H1 (cell line): ENCODE measurements around the gene KCNV2. TPM values are rescaled to one million over a fixed set of nuclear protein-coding genes. Genes with fewer than 3 reads are reported as not detected.

ENCODE experiments used
- CTCF ChIA-PET: fragments of 300-600 bp; sonication (Branson Sonifier 250); formaldehyde crosslinking; loops from one replicate; lab custom pipeline; 2021; ENCODE audit not compliant: partially characterized antibody; lab: Charles Lee
- POLR2A ChIA-PET: fragments of 300-600 bp; sonication (Branson Sonifier 250); formaldehyde crosslinking; loops from one replicate; lab custom pipeline; 2021; ENCODE audit warnings: inconsistent platforms; ENCODE audit not compliant: partially characterized antibody; lab: Charles Lee
- DNase-seq, 2 experiments: peaks; one replicate each; pipeline versions ENCODE4 v3.0.0 to v3.0.0-alpha.2; 2010 to 2022; ENCODE audit warnings: low spot score in 2 of 2, low read depth in 1 of 2, mixed read lengths in 1 of 2
- FAIRE-seq: peaks from 2 replicates; lab custom pipeline; 2011; peaks lifted over from hg19 to GRCh38; lab: Jason Lieb, UNC
- H2AFZ ChIP-seq: 2 replicates; pipeline ENCODE4 v1.8.1; 2012; ENCODE audit warnings: low read length, inconsistent platforms
- H2AK5ac ChIP-seq: 2 replicates; pipeline ENCODE4 v1.6.1; 2013; ENCODE audit warnings: low read depth, low read length
- H2BK120ac ChIP-seq: replicated peaks from 2 replicates; pipeline ENCODE3; 2013; ENCODE audit warnings: low read depth, low read length, inconsistent platforms
- H2BK12ac ChIP-seq: 2 replicates; pipeline ENCODE4 v1.6.1; 2013; ENCODE audit warnings: low read depth, low read length
- H2BK15ac ChIP-seq: 2 replicates; pipeline ENCODE4 v1.6.1; 2013; ENCODE audit warnings: low read length
- H2BK20ac ChIP-seq: 2 replicates; pipeline ENCODE4 v1.6.1; 2013; ENCODE audit warnings: low read length
- H2BK5ac ChIP-seq: 2 replicates; pipeline ENCODE4 v1.6.1; 2013; ENCODE audit warnings: low read depth, low read length
- H3K14ac ChIP-seq: 2 replicates; pipeline ENCODE4 v1.6.1; 2013; ENCODE audit warnings: inconsistent platforms; ENCODE audit not compliant: insufficient read length
- H3K18ac ChIP-seq: 2 replicates; pipeline ENCODE4 v1.6.1; 2013; ENCODE audit warnings: low read length; ENCODE audit errors: extremely low read depth
- H3K23ac ChIP-seq: 2 replicates; pipeline ENCODE4 v1.6.1; 2013; ENCODE audit warnings: inconsistent platforms; ENCODE audit not compliant: insufficient read length
- H3K23me2 ChIP-seq: 2 replicates; pipeline ENCODE4 v1.6.1; 2013; ENCODE audit warnings: low read depth, low read length
- H3K27ac ChIP-seq: 2 replicates; pipeline ENCODE4 v1.6.1; 2011; ENCODE audit warnings: low read depth, low read length, inconsistent platforms
- H3K27me3 ChIP-seq, 4 experiments: replicated peaks in 1 of 4; 1 replicate in 1 of 4; 2 replicates in 3 of 4; pipeline versions ENCODE4 v1.6.1 to v1.8.1; 2011 to 2013; ENCODE audit warnings: low read length in 3 of 4, mild to moderate bottlenecking in 3 of 4, inconsistent platforms in 2 of 4, mixed read lengths in 2 of 4, moderate library complexity in 1 of 4; ENCODE audit not compliant: control insufficient read depth in 3 of 4, insufficient read depth in 3 of 4; ENCODE audit errors: extremely low read depth in 1 of 4
- H3K36me3 ChIP-seq, 4 experiments: 2 replicates each; pipeline versions ENCODE4 v1.6.1 to v1.8.1; 2011 to 2013; ENCODE audit warnings: mild to moderate bottlenecking in 4 of 4, low read length in 3 of 4, moderate library complexity in 2 of 4, control low read depth in 1 of 4, inconsistent platforms in 1 of 4; ENCODE audit not compliant: insufficient read depth in 4 of 4, control insufficient read depth in 2 of 4
- H3K4ac ChIP-seq: replicated peaks from 2 replicates; pipeline ENCODE3; 2013; ENCODE audit warnings: low read length, low read depth, mixed read lengths, inconsistent platforms; ENCODE audit not compliant: insufficient read length
- H3K4me1 ChIP-seq, 4 experiments: replicated peaks in 1 of 4; 1 replicate in 1 of 4; 2 replicates in 3 of 4; pipeline versions ENCODE4 v1.6.1 to v1.8.1; 2011 to 2013; ENCODE audit warnings: low read length in 3 of 4, inconsistent platforms in 2 of 4, mixed read lengths in 1 of 4; ENCODE audit not compliant: insufficient read depth in 4 of 4, control insufficient read depth in 3 of 4
- H3K4me2 ChIP-seq, 2 experiments: 2 replicates each; pipeline versions ENCODE4 v1.6.1 to v1.8.1; 2011 to 2013; ENCODE audit warnings: low read depth in 2 of 2, low read length in 2 of 2, control low read depth in 1 of 2, inconsistent platforms in 1 of 2, mild to moderate bottlenecking in 1 of 2; ENCODE audit not compliant: insufficient read depth in 1 of 2
- H3K4me3 ChIP-seq, 4 experiments: fragments of 200-600, 300-600 bp in 1 of 4; sonication (generic), shearing (Covaris generic), sonication (Bioruptor Twin) in 1 of 4; 2 replicates each; pipeline versions ENCODE4 v1.5.1 to v1.8.1; 2011 to 2016; ENCODE audit warnings: low read length in 4 of 4, low read depth in 3 of 4, control low read depth in 2 of 4, inconsistent platforms in 2 of 4, mild to moderate bottlenecking in 2 of 4, mixed read lengths in 1 of 4, moderate library complexity in 1 of 4; ENCODE audit not compliant: insufficient read depth in 2 of 4; ENCODE audit errors: extremely low read depth in 1 of 4
- H3K56ac ChIP-seq: replicated peaks from 2 replicates; pipeline ENCODE3; 2013; ENCODE audit warnings: low read depth, mild to moderate bottlenecking, mixed read lengths, low read length, inconsistent platforms; ENCODE audit not compliant: insufficient read length
- H3K79me1 ChIP-seq: 2 replicates; pipeline ENCODE4 v1.6.1; 2013; ENCODE audit warnings: low read depth, low read length, control low read depth
- H3K79me2 ChIP-seq, 2 experiments: 2 replicates each; pipeline versions ENCODE4 v1.6.1 to v1.8.1; 2012 to 2013; ENCODE audit warnings: low read length in 2 of 2, mild to moderate bottlenecking in 2 of 2, inconsistent platforms in 1 of 2; ENCODE audit not compliant: insufficient read depth in 2 of 2, control insufficient read depth in 1 of 2
- H3K9ac ChIP-seq, 4 experiments: replicated peaks in 1 of 4; 1 replicate in 1 of 4; 2 replicates in 3 of 4; pipeline versions ENCODE4 v1.6.1 to v1.8.1; 2011 to 2013; ENCODE audit warnings: low read depth in 3 of 4, low read length in 3 of 4, control low read depth in 2 of 4, mild to moderate bottlenecking in 2 of 4, moderate library complexity in 2 of 4, inconsistent platforms in 1 of 4; ENCODE audit errors: extremely low read depth in 1 of 4
- H3K9me3 ChIP-seq, 2 experiments: 2 replicates each; pipeline versions ENCODE4 v1.6.1 to v1.8.1; 2012 to 2013; ENCODE audit warnings: mild to moderate bottlenecking in 2 of 2, moderate library complexity in 2 of 2, control low read depth in 1 of 2, inconsistent platforms in 1 of 2, low read depth in 1 of 2, low read length in 1 of 2, mixed read lengths in 1 of 2; ENCODE audit not compliant: insufficient read depth in 2 of 2
- H4K20me1 ChIP-seq, 2 experiments: replicated peaks in 1 of 2; 2 replicates each; pipeline versions ENCODE3 to v1.8.1; 2011 to 2013; ENCODE audit warnings: inconsistent platforms in 2 of 2, low read length in 2 of 2, mild to moderate bottlenecking in 1 of 2; ENCODE audit not compliant: insufficient read depth in 2 of 2, control insufficient read depth in 1 of 2
- H4K5ac ChIP-seq: 2 replicates; pipeline ENCODE4 v1.6.1; 2013; ENCODE audit warnings: low read length, low read depth, mixed read lengths, inconsistent platforms; ENCODE audit not compliant: insufficient read length
- H4K8ac ChIP-seq: 2 replicates; pipeline ENCODE4 v1.8.0; 2013; ENCODE audit warnings: mild to moderate bottlenecking, moderate library complexity, low read length, inconsistent platforms; ENCODE audit not compliant: insufficient read depth; ENCODE audit errors: extremely low read depth
- H4K91ac ChIP-seq: replicated peaks from 2 replicates; pipeline ENCODE3; 2013; ENCODE audit warnings: low read length, mixed read lengths, inconsistent platforms; ENCODE audit not compliant: insufficient read length
- CHD1 ChIP-seq: IDR thresholded peaks from 2 replicates; pipeline ENCODE4 v1.6.1; 2012; ENCODE audit warnings: low read depth, low read length, improper control_type of control experiment
- GTF2F1 ChIP-seq: IDR thresholded peaks from 2 replicates; pipeline ENCODE4 v1.6.1; 2012; ENCODE audit warnings: low read depth, low read length, improper control_type of control experiment, borderline replicate concordance
- KDM4A ChIP-seq: IDR thresholded peaks from one replicate; pipeline ENCODE4 v1.7.1; 2012; ENCODE audit warnings: low read depth, mild to moderate bottlenecking, moderate library complexity, low read length, inconsistent platforms; ENCODE audit not compliant: severe bottlenecking
- SIN3A ChIP-seq, 2 experiments: IDR thresholded peaks in 1 of 2; conservative IDR thresholded peaks in 1 of 2; 2 replicates each; pipeline ENCODE4 v1.6.1; 2011 to 2012; ENCODE audit warnings: low read length in 2 of 2, improper control_type of control experiment in 1 of 2, low read depth in 1 of 2, mild to moderate bottlenecking in 1 of 2
- SIRT6 ChIP-seq: IDR thresholded peaks from one replicate; pipeline ENCODE4 v1.7.1; 2012; ENCODE audit warnings: low read length, inconsistent platforms
- SP4 ChIP-seq: IDR thresholded peaks from 2 replicates; pipeline ENCODE4 v1.6.1; 2012; ENCODE audit warnings: low read length, inconsistent platforms
- SRF ChIP-seq: IDR thresholded peaks from 2 replicates; pipeline ENCODE4 v1.6.1; 2011; ENCODE audit warnings: mild to moderate bottlenecking, low read depth, low read length, moderate library complexity
- TBP ChIP-seq: IDR thresholded peaks from 2 replicates; pipeline ENCODE4 v1.6.1; 2011; ENCODE audit warnings: low read depth, low read length, improper control_type of control experiment
- WGBS, 2 experiments: shearing (Covaris generic) in 1 of 2; methylation state at CpG; one replicate each; pipeline versions ENCODE4 v1.1.6 to v1.1.7; 2013 to 2015; ENCODE audit warnings: low lambda C conversion rate in 2 of 2, mixed read lengths in 2 of 2, inconsistent platforms in 1 of 2, low coverage in 1 of 2, missing lambda C conversion rate in 1 of 2; ENCODE audit not compliant: insufficient replicate concordance in 2 of 2, insufficient coverage in 1 of 2, insufficient read length in 1 of 2; ENCODE audit errors: extremely low coverage in 1 of 2, missing lambda C conversion rate in 1 of 2; 5-methylcytosine and 5-hydroxymethylcytosine counted together
- polyA plus RNA-seq, 7 experiments: library from polyadenylated mRNA; depleted of rRNA in 3 of 7; stranded (reverse) in 5 of 7; unstranded in 2 of 7; fragments of >200 nt in 5 of 7; fragments of 200-250 nt in 2 of 7; gene quantifications; 1 replicate in 5 of 7; 2 replicates in 1 of 7; 4 replicates in 1 of 7; pipeline versions ENCODE4 v1.2.1 to v1.2.3, GENCODE V29; 2011 to 2013; ENCODE audit warnings: missing spikeins in 2 of 7, mixed read lengths in 2 of 7
- total RNA-seq: library from RNA; stranded (reverse); fragmentation: NEBNext Ultra II Directional; extraction: Animal tissue kit (Norgen Biotek cat#: 25700); gene quantifications from 2 replicates; pipeline ENCODE4 v1.2.1, GENCODE V29; 2021

KCNV2 gene
- total and polyA plus RNA-seq, 2 of the 8 experiments (the other 6 are each of a cell fraction or from before 2014, with no cell fraction given) = not detected

DNA sequence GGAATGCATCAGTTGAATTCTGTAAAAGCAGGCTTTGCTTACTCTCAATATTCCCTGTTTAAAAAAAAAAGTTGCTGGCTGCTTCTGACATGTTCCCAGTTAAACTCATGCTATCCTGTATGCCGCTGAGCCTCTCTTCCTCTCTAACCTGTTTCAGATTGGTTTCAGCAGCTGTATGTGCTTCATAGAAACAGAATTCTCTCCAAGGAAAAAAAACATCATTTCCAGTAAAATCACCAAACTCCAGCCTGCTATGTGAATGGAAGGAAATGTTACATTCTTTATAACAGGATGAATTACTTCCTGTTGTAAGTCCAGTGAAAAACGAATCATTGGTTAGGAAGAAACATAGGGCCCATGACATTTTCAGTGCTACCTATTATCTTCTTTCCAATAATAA lies 25.7 kb upstream of the KCNV2 start:
- no peak overlapping the region for H3K27ac ChIP-seq
- no peak overlapping the region for H2BK15ac ChIP-seq
- FAIRE-seq = no peak
- no peaks in the 10 kb centered on the region for H3K79me1 ChIP-seq
- no peak overlapping the region for H3K56ac ChIP-seq
- H4K8ac ChIP-seq = no peak overlapping the region
- no peaks in the 10 kb centered on the region for H3K36me3 ChIP-seq
- H2BK20ac ChIP-seq = no peak overlapping the region
- WGBS, 2 experiments = 49% methylated on average over 2 of the region's 2 CpGs; no CpG with 5 or more reads in 1 of the 2 experiments
- H4K91ac ChIP-seq = no peak overlapping the region
- H3K23ac ChIP-seq = no peak overlapping the region
- no peaks in the 10 kb centered on the region for H3K27me3 ChIP-seq
- H2BK12ac ChIP-seq = no peak overlapping the region
- no peaks in the 10 kb centered on the region; a peak in 2 of 7 replicates for H3K4me1 ChIP-seq
- no peak overlapping the region for H3K4me3 ChIP-seq
- no peak overlapping the region for H3K4ac ChIP-seq
- H2AFZ ChIP-seq = no peak overlapping the region
- no peak overlapping the region for H3K9ac ChIP-seq
- H3K14ac ChIP-seq = no peak overlapping the region
- no peaks in the 10 kb centered on the region for H3K79me2 ChIP-seq
- H2BK5ac ChIP-seq = no peak overlapping the region
- ChIA-PET POLR2A (interaction anchor here (1.2 kb wide), 1 partner anchor 123 kb away, joined by 3 read pairs; no protein-coding TSS in a partner anchor), CTCF (interaction anchor here (0.6 to 1.3 kb wide), 2 partner anchors 36 to 534 kb away, joined by 3 read pairs; no protein-coding TSS in a partner anchor)
- no peak overlapping the region for H2BK120ac ChIP-seq
- H2AK5ac ChIP-seq = no peak overlapping the region
- no peak overlapping the region for H3K4me2 ChIP-seq
- H4K20me1 ChIP-seq = no peaks in the 10 kb centered on the region
- H3K23me2 ChIP-seq = no peaks in the 10 kb centered on the region; the same call in 1 of the 2 replicates
- H3K9me3 ChIP-seq = no peaks in the 10 kb centered on the region
- no peak for DNase-seq
- no peak overlapping the region for H3K18ac ChIP-seq
- no peak overlapping the region for H4K5ac ChIP-seq
- TF ChIP-seq SRF (no peak), GTF2F1 (no peak), KDM4A (no peak), SIN3A (conservative IDR thresholded peaks at IDR 0.05 in 1 of 2, IDR thresholded peaks at IDR 0.05 in 1 of 2; ENCODE audit: low read depth in 1 of 2, low read length in 2 of 2) (no peak), CHD1 (no peak), SP4 (no peak), TBP (no peak), SIRT6 (no peak)
